Vagina (tissue), 2 donors: Measurements from ENCODE around the gene OVOL2.

Experiments
- POLR2AphosphoS5 ChIP-seq, 2 donors: sonication (generic); formaldehyde crosslinking; IDR thresholded peaks; one replicate each; pipeline ENCODE4 v1.9.0; 2017; ENCODE audit warnings: antibody characterized with exemption in 2 of 2, mild to moderate bottlenecking in 2 of 2, low read depth in 1 of 2; ENCODE audit not compliant: insufficient read depth in 1 of 2
- TF ChIP-seq, protein P1 (sequence below), 3 experiments: fragments of 450-650 bp in 2 of 3; fragments of 200-600 bp in 1 of 3; sonication (generic) in 1 of 3; IDR thresholded peaks; one replicate each; pipeline ENCODE4 v1.5.1; 2017 to 2019; ENCODE audit warnings: antibody characterized with exemption in 3 of 3, mild to moderate bottlenecking in 2 of 3, moderate library complexity in 2 of 3

DNA sequence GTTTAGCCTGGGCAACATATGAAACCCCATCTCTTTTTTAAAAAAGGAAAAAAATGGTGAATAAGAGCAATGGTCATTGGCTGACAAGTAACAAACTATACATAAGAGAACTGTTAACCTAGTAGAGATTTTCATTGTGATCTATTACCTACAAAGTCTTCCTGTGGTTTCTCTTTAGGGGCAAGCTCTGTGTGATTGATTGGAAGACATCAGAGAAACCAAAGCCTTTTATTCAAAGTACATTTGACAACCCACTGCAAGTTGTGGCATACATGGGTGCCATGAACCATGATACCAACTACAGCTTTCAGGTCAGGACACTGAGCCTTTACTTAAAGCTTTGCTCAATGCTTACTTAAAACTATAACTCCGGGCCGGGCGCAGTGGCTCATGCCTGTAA lies 69.7 kb downstream of the OVOL2 start:
- TF ChIP-seq, protein P1, sequence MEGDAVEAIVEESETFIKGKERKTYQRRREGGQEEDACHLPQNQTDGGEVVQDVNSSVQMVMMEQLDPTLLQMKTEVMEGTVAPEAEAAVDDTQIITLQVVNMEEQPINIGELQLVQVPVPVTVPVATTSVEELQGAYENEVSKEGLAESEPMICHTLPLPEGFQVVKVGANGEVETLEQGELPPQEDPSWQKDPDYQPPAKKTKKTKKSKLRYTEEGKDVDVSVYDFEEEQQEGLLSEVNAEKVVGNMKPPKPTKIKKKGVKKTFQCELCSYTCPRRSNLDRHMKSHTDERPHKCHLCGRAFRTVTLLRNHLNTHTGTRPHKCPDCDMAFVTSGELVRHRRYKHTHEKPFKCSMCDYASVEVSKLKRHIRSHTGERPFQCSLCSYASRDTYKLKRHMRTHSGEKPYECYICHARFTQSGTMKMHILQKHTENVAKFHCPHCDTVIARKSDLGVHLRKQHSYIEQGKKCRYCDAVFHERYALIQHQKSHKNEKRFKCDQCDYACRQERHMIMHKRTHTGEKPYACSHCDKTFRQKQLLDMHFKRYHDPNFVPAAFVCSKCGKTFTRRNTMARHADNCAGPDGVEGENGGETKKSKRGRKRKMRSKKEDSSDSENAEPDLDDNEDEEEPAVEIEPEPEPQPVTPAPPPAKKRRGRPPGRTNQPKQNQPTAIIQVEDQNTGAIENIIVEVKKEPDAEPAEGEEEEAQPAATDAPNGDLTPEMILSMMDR (IDR thresholded peaks at IDR 0.05), result no peak
- TF ChIP-seq POLR2AphosphoS5 (IDR thresholded peaks at IDR 0.05; ENCODE audit: insufficient read depth in 1 of 2, low read depth in 1 of 2), result no peak
